Cortex of kidney (tissue), 1 donor: ENCODE data around the gene CLRN2.

Source experiments
- DNase-seq: peaks from one replicate; lab custom pipeline; 2025; lab: John Stamatoyannopoulos, UW

Gene CLRN2

GRCh38 chr4:17514865-17515264 is at the start of gene CLRN2:
Gene CLRN2 (plus strand): TSS chr4:17515165. CDS start chr4:17515267, 102 bp downstream.
- no peak for DNase-seq

- DNase-seq, result no peak
Measured at GRCh38 chr4:17468619-17469221, 46.2 kb upstream of the CLRN2 start.

GRCh38 chr4:17469931-17470674 is 44.9 kb upstream of the CLRN2 start:
- no peak for DNase-seq

GRCh38 chr4:17475481-17475880 is 39.5 kb upstream of the CLRN2 start:
- DNase-seq, result no peak

- no peak for DNase-seq
Measured at GRCh38 chr4:17476853-17477252, 38.1 kb upstream of the CLRN2 start.

GRCh38 chr4:17477774-17478472 is 37.0 kb upstream of the CLRN2 start:
- no peak for DNase-seq

GRCh38 chr4:17480210-17480927 is 34.6 kb upstream of the CLRN2 start:
- no peak for DNase-seq

GRCh38 chr4:17480955-17481354 is 34.0 kb upstream of the CLRN2 start:
- no peak for DNase-seq

- no peak for DNase-seq
Measured at GRCh38 chr4:17482716-17483115, 32.2 kb upstream of the CLRN2 start.

- no peak for DNase-seq
Measured at GRCh38 chr4:17489123-17489522, 25.8 kb upstream of the CLRN2 start.

GRCh38 chr4:17489721-17490120 is 25.2 kb upstream of the CLRN2 start:
- DNase-seq, result no peak

GRCh38 chr4:17490575-17491059 is 24.3 kb upstream of the CLRN2 start:
- DNase-seq, result no peak

GRCh38 chr4:17491196-17491595 is 23.8 kb upstream of the CLRN2 start:
- DNase-seq, result no peak

- no peak for DNase-seq
Measured at GRCh38 chr4:17492058-17492741, 22.8 kb upstream of the CLRN2 start.

- DNase-seq, result no peak
Measured at GRCh38 chr4:17492876-17493275, 22.1 kb upstream of the CLRN2 start.

- DNase-seq, result no peak
Measured at GRCh38 chr4:17493619-17494018, 21.3 kb upstream of the CLRN2 start.

- DNase-seq, result no peak
Measured at GRCh38 chr4:17494258-17495190, 20.4 kb upstream of the CLRN2 start.

GRCh38 chr4:17497890-17498523 is 17.0 kb upstream of the CLRN2 start:
- no peak for DNase-seq

- no peak for DNase-seq
Measured at GRCh38 chr4:17500574-17500973, 14.4 kb upstream of the CLRN2 start.

- DNase-seq, result no peak
Measured at GRCh38 chr4:17502756-17503155, 12.2 kb upstream of the CLRN2 start.
